H1 (cell line): Measurements from ENCODE around the gene ZFR. TPM values are rescaled to one million over a fixed set of nuclear protein-coding genes. Genes with fewer than 3 reads are reported as not detected.

Experiments used
- CTCF ChIA-PET: fragments of 300-600 bp; sonication (Branson Sonifier 250); formaldehyde crosslinking; loops from one replicate; lab custom pipeline; 2021; ENCODE audit not compliant: partially characterized antibody; lab: Charles Lee
- POLR2A ChIA-PET: fragments of 300-600 bp; sonication (Branson Sonifier 250); formaldehyde crosslinking; loops from one replicate; lab custom pipeline; 2021; ENCODE audit warnings: inconsistent platforms; ENCODE audit not compliant: partially characterized antibody; lab: Charles Lee
- DNase-seq, 2 experiments: peaks; one replicate each; pipeline versions ENCODE4 v3.0.0 to v3.0.0-alpha.2; 2010 to 2022; ENCODE audit warnings: low spot score in 2 of 2, low read depth in 1 of 2, mixed read lengths in 1 of 2
- FAIRE-seq: peaks from 2 replicates; lab custom pipeline; 2011; peaks lifted over from hg19 to GRCh38; lab: Jason Lieb, UNC
- H2AFZ ChIP-seq: 2 replicates; pipeline ENCODE4 v1.8.1; 2012; ENCODE audit warnings: low read length, inconsistent platforms
- H2AK5ac ChIP-seq: 2 replicates; pipeline ENCODE4 v1.6.1; 2013; ENCODE audit warnings: low read depth, low read length
- H2BK120ac ChIP-seq: replicated peaks from 2 replicates; pipeline ENCODE3; 2013; ENCODE audit warnings: low read depth, low read length, inconsistent platforms
- H2BK12ac ChIP-seq: 2 replicates; pipeline ENCODE4 v1.6.1; 2013; ENCODE audit warnings: low read depth, low read length
- H2BK15ac ChIP-seq: 2 replicates; pipeline ENCODE4 v1.6.1; 2013; ENCODE audit warnings: low read length
- H2BK20ac ChIP-seq: 2 replicates; pipeline ENCODE4 v1.6.1; 2013; ENCODE audit warnings: low read length
- H2BK5ac ChIP-seq: 2 replicates; pipeline ENCODE4 v1.6.1; 2013; ENCODE audit warnings: low read depth, low read length
- H3K14ac ChIP-seq: 2 replicates; pipeline ENCODE4 v1.6.1; 2013; ENCODE audit warnings: inconsistent platforms; ENCODE audit not compliant: insufficient read length
- H3K18ac ChIP-seq: 2 replicates; pipeline ENCODE4 v1.6.1; 2013; ENCODE audit warnings: low read length; ENCODE audit errors: extremely low read depth
- H3K23ac ChIP-seq: 2 replicates; pipeline ENCODE4 v1.6.1; 2013; ENCODE audit warnings: inconsistent platforms; ENCODE audit not compliant: insufficient read length
- H3K23me2 ChIP-seq: 2 replicates; pipeline ENCODE4 v1.6.1; 2013; ENCODE audit warnings: low read depth, low read length
- H3K27ac ChIP-seq: 2 replicates; pipeline ENCODE4 v1.6.1; 2011; ENCODE audit warnings: low read depth, low read length, inconsistent platforms
- H3K27me3 ChIP-seq, 4 experiments: replicated peaks in 1 of 4; 1 replicate in 1 of 4; 2 replicates in 3 of 4; pipeline versions ENCODE4 v1.6.1 to v1.8.1; 2011 to 2013; ENCODE audit warnings: low read length in 3 of 4, mild to moderate bottlenecking in 3 of 4, inconsistent platforms in 2 of 4, mixed read lengths in 2 of 4, moderate library complexity in 1 of 4; ENCODE audit not compliant: control insufficient read depth in 3 of 4, insufficient read depth in 3 of 4; ENCODE audit errors: extremely low read depth in 1 of 4
- H3K36me3 ChIP-seq, 4 experiments: 2 replicates each; pipeline versions ENCODE4 v1.6.1 to v1.8.1; 2011 to 2013; ENCODE audit warnings: mild to moderate bottlenecking in 4 of 4, low read length in 3 of 4, moderate library complexity in 2 of 4, control low read depth in 1 of 4, inconsistent platforms in 1 of 4; ENCODE audit not compliant: insufficient read depth in 4 of 4, control insufficient read depth in 2 of 4
- H3K4ac ChIP-seq: replicated peaks from 2 replicates; pipeline ENCODE3; 2013; ENCODE audit warnings: low read length, low read depth, mixed read lengths, inconsistent platforms; ENCODE audit not compliant: insufficient read length
- H3K4me1 ChIP-seq, 4 experiments: replicated peaks in 1 of 4; 1 replicate in 1 of 4; 2 replicates in 3 of 4; pipeline versions ENCODE4 v1.6.1 to v1.8.1; 2011 to 2013; ENCODE audit warnings: low read length in 3 of 4, inconsistent platforms in 2 of 4, mixed read lengths in 1 of 4; ENCODE audit not compliant: insufficient read depth in 4 of 4, control insufficient read depth in 3 of 4
- H3K4me2 ChIP-seq, 2 experiments: 2 replicates each; pipeline versions ENCODE4 v1.6.1 to v1.8.1; 2011 to 2013; ENCODE audit warnings: low read depth in 2 of 2, low read length in 2 of 2, control low read depth in 1 of 2, inconsistent platforms in 1 of 2, mild to moderate bottlenecking in 1 of 2; ENCODE audit not compliant: insufficient read depth in 1 of 2
- H3K4me3 ChIP-seq, 4 experiments: fragments of 200-600, 300-600 bp in 1 of 4; sonication (generic), shearing (Covaris generic), sonication (Bioruptor Twin) in 1 of 4; 2 replicates each; pipeline versions ENCODE4 v1.5.1 to v1.8.1; 2011 to 2016; ENCODE audit warnings: low read length in 4 of 4, low read depth in 3 of 4, control low read depth in 2 of 4, inconsistent platforms in 2 of 4, mild to moderate bottlenecking in 2 of 4, mixed read lengths in 1 of 4, moderate library complexity in 1 of 4; ENCODE audit not compliant: insufficient read depth in 2 of 4; ENCODE audit errors: extremely low read depth in 1 of 4
- H3K56ac ChIP-seq: replicated peaks from 2 replicates; pipeline ENCODE3; 2013; ENCODE audit warnings: low read depth, mild to moderate bottlenecking, mixed read lengths, low read length, inconsistent platforms; ENCODE audit not compliant: insufficient read length
- H3K79me1 ChIP-seq: 2 replicates; pipeline ENCODE4 v1.6.1; 2013; ENCODE audit warnings: low read depth, low read length, control low read depth
- H3K79me2 ChIP-seq, 2 experiments: 2 replicates each; pipeline versions ENCODE4 v1.6.1 to v1.8.1; 2012 to 2013; ENCODE audit warnings: low read length in 2 of 2, mild to moderate bottlenecking in 2 of 2, inconsistent platforms in 1 of 2; ENCODE audit not compliant: insufficient read depth in 2 of 2, control insufficient read depth in 1 of 2
- H3K9ac ChIP-seq, 4 experiments: replicated peaks in 1 of 4; 1 replicate in 1 of 4; 2 replicates in 3 of 4; pipeline versions ENCODE4 v1.6.1 to v1.8.1; 2011 to 2013; ENCODE audit warnings: low read depth in 3 of 4, low read length in 3 of 4, control low read depth in 2 of 4, mild to moderate bottlenecking in 2 of 4, moderate library complexity in 2 of 4, inconsistent platforms in 1 of 4; ENCODE audit errors: extremely low read depth in 1 of 4
- H3K9me3 ChIP-seq, 2 experiments: 2 replicates each; pipeline versions ENCODE4 v1.6.1 to v1.8.1; 2012 to 2013; ENCODE audit warnings: mild to moderate bottlenecking in 2 of 2, moderate library complexity in 2 of 2, control low read depth in 1 of 2, inconsistent platforms in 1 of 2, low read depth in 1 of 2, low read length in 1 of 2, mixed read lengths in 1 of 2; ENCODE audit not compliant: insufficient read depth in 2 of 2
- H4K20me1 ChIP-seq, 2 experiments: replicated peaks in 1 of 2; 2 replicates each; pipeline versions ENCODE3 to v1.8.1; 2011 to 2013; ENCODE audit warnings: inconsistent platforms in 2 of 2, low read length in 2 of 2, mild to moderate bottlenecking in 1 of 2; ENCODE audit not compliant: insufficient read depth in 2 of 2, control insufficient read depth in 1 of 2
- H4K5ac ChIP-seq: 2 replicates; pipeline ENCODE4 v1.6.1; 2013; ENCODE audit warnings: low read length, low read depth, mixed read lengths, inconsistent platforms; ENCODE audit not compliant: insufficient read length
- H4K8ac ChIP-seq: 2 replicates; pipeline ENCODE4 v1.8.0; 2013; ENCODE audit warnings: mild to moderate bottlenecking, moderate library complexity, low read length, inconsistent platforms; ENCODE audit not compliant: insufficient read depth; ENCODE audit errors: extremely low read depth
- H4K91ac ChIP-seq: replicated peaks from 2 replicates; pipeline ENCODE3; 2013; ENCODE audit warnings: low read length, mixed read lengths, inconsistent platforms; ENCODE audit not compliant: insufficient read length
- BRCA1 ChIP-seq: IDR thresholded peaks from 2 replicates; pipeline ENCODE4 v1.6.1; 2012; ENCODE audit warnings: low read depth, low read length, improper control_type of control experiment
- CBX8 ChIP-seq: fragments of 300-800, 300-1000 bp; sonication (generic); IDR thresholded peaks from 2 replicates; pipeline ENCODE4 v1.7.1; 2016; ENCODE audit warnings: low read depth, low read length, borderline replicate concordance
- SRF ChIP-seq: IDR thresholded peaks from 2 replicates; pipeline ENCODE4 v1.6.1; 2011; ENCODE audit warnings: mild to moderate bottlenecking, low read depth, low read length, moderate library complexity
- WGBS, 2 experiments: shearing (Covaris generic) in 1 of 2; methylation state at CpG; one replicate each; pipeline versions ENCODE4 v1.1.6 to v1.1.7; 2013 to 2015; ENCODE audit warnings: low lambda C conversion rate in 2 of 2, mixed read lengths in 2 of 2, inconsistent platforms in 1 of 2, low coverage in 1 of 2, missing lambda C conversion rate in 1 of 2; ENCODE audit not compliant: insufficient replicate concordance in 2 of 2, insufficient coverage in 1 of 2, insufficient read length in 1 of 2; ENCODE audit errors: extremely low coverage in 1 of 2, missing lambda C conversion rate in 1 of 2; 5-methylcytosine and 5-hydroxymethylcytosine counted together
- polyA plus RNA-seq, 7 experiments: library from polyadenylated mRNA; depleted of rRNA in 3 of 7; stranded (reverse) in 5 of 7; unstranded in 2 of 7; fragments of >200 nt in 5 of 7; fragments of 200-250 nt in 2 of 7; gene quantifications; 1 replicate in 5 of 7; 2 replicates in 1 of 7; 4 replicates in 1 of 7; pipeline versions ENCODE4 v1.2.1 to v1.2.3, GENCODE V29; 2011 to 2013; ENCODE audit warnings: missing spikeins in 2 of 7, mixed read lengths in 2 of 7
- total RNA-seq: library from RNA; stranded (reverse); fragmentation: NEBNext Ultra II Directional; extraction: Animal tissue kit (Norgen Biotek cat#: 25700); gene quantifications from 2 replicates; pipeline ENCODE4 v1.2.1, GENCODE V29; 2021
- TF ChIP-seq, protein P1 (sequence below): IDR thresholded peaks from 2 replicates; pipeline ENCODE4 v1.6.1; 2011; ENCODE audit warnings: low read depth, mild to moderate bottlenecking, low read length; ENCODE audit not compliant: insufficient read depth
- TF ChIP-seq, protein P2 (sequence below): IDR thresholded peaks from 2 replicates; pipeline ENCODE4 v1.6.1; 2012; ENCODE audit warnings: inconsistent platforms

The ZFR gene
- total and polyA plus RNA-seq, 2 of the 8 experiments (the other 6 are each of a cell fraction or from before 2014, with no cell fraction given) = 68.8 to 92.7 TPM

DNA sequence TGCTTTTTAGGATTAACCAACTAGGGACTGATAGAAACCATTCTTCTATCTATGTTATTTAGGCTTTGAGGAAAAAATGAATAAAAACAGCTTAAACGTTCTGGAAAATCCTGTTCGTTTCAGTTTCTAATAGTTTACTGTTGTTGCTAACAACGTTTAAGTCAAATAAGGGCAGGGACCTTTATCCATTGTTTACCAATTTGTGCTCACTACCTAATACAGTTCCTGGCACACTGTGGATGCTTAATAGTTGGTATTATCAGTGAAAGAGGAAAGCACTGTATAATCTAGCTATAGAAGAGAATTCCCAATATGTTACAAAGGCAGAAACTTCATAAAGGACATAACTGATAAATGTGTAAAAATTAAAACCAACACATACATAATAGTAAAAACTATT is 52.5 kb downstream of the ZFR start:
- FAIRE-seq (no peak), DNase-seq (no peak)
- Histone ChIP-seq H3K18ac (no peak overlapping the region), H3K4me1 (no peaks in the 10 kb centered on the region), H3K4me3 (no peak overlapping the region), H3K4ac (no peak overlapping the region), H4K20me1 (peaks cover 0 to 1% of the 10 kb centered on the region in 2 experiments), H3K23me2 (no peaks in the 10 kb centered on the region), H4K91ac (no peak overlapping the region), H3K27me3 (no peaks in the 10 kb centered on the region), H3K4me2 (no peak overlapping the region), H4K8ac (no peak overlapping the region), H2AK5ac (no peak overlapping the region), H2BK20ac (no peak overlapping the region), H3K9ac (no peak overlapping the region), H4K5ac (no peak overlapping the region), H3K56ac (no peak overlapping the region), H3K79me1 (no peaks in the 10 kb centered on the region), H3K36me3 (peaks cover 13 to 77% (median 62%) of the 10 kb centered on the region in 4 experiments), H3K9me3 (no peaks in the 10 kb centered on the region), H3K14ac (no peak overlapping the region), H2BK5ac (no peak overlapping the region), H2BK15ac (no peak overlapping the region), H3K27ac (no peak overlapping the region), H2AFZ (no peak overlapping the region), H3K79me2 (no peaks in the 10 kb centered on the region), H2BK12ac (no peak overlapping the region), H3K23ac (no peak overlapping the region), H2BK120ac (no peak overlapping the region)
- ChIA-PET POLR2A (no interaction called here), CTCF (interaction anchor here (0.6 to 1.5 kb wide), 5 partner anchors 14 to 222 kb away, joined by 3 to 5 read pairs (median 3); no protein-coding TSS in a partner anchor)
- 87% methylated on average over 3 of the region's 3 CpGs; no CpG with 5 or more reads in 1 of the 2 experiments for WGBS, 2 experiments
- TF ChIP-seq BRCA1 (no peak), SRF (no peak), CBX8 (no peak)
- TF ChIP-seq, protein P1, sequence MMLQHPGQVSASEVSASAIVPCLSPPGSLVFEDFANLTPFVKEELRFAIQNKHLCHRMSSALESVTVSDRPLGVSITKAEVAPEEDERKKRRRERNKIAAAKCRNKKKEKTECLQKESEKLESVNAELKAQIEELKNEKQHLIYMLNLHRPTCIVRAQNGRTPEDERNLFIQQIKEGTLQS = no peak
- TF ChIP-seq, protein P2, sequence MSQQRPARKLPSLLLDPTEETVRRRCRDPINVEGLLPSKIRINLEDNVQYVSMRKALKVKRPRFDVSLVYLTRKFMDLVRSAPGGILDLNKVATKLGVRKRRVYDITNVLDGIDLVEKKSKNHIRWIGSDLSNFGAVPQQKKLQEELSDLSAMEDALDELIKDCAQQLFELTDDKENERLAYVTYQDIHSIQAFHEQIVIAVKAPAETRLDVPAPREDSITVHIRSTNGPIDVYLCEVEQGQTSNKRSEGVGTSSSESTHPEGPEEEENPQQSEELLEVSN = no peak
